NCI-H69 (cell line): Measurements from ENCODE around the gene CKS1B.

ENCODE experiments used
- DNase-seq: peaks from one replicate; lab custom pipeline; 2025; lab: John Stamatoyannopoulos, UW

CKS1B gene

DNA sequence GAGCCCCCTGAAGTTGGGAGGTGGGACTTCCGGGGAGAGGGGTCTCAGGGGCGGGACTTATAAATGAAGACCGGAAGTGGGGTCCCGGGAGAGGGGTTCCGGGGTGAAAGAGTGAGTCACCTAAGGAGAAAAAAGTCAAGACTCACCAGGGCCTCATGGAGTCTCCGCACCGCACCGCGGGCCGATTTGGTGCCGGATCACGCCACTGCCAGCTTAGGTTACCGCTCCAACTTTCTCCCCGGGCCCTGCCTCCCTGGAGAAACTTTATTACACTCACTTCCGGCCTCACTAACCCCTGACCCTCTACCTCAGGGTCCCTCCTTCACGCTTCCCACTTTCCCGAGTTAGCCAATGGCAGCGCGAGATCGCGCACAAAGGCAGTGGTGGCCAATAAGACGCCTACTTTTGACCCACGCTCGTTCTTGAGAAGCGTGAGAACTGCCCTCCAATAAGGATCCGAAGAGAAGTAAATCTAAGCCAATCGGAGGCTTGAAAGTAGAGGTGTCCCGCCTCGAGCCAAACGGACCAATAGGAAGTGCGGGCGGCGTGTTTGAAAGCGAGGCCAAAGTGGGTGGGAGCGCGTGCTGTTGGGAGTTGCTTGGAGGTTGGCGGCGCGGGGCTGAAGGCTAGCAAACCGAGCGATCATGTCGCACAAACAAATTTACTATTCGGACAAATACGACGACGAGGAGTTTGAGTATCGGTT is at the start of gene CKS1B:
CKS1B (plus strand) TSS at position 580 of the 706 bp plus-strand sequence; CDS start at position 645, 65 bp downstream.
- DNase-seq, result peak; percentile 100

DNA sequence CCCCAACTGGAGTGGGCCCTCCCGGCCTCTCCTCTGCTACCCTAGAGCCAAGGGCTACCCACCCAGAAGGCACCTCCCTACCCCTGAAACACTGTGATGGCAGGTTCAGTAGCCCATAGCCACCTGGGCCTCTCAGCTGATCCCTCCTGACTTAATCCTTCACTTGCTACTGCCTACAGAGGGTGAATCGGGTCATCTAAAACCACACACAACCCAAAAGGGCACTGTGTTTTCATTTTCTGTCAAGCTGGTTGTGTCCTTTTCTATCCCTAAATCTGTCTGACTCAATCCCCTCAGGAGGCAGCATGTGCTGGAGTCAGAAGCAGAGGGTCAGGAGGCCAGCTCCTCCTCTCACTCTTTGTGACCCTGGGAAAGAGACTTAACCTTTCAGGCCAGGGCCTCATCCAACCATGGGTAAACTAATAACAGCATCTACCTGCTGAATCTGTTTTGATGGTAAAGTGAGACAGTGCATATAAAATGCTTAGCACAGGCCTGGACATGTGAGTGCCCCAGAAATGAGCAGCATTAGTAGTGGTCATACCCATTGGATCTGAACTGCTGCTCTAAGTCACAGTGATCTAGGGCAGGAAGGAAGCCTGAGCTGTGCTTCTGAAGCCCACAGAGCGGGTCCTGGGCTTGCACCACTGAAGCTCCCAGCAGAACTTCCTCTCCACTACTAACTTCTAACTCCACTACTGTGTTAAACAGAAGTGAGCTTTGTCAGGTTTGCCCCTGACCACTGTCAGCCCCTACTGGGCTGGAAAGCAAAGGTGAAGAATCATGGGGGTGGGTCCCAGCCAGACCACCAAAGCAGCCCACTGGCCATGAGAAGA is 48.9 kb upstream of the CKS1B start:
- no peak for DNase-seq

DNA sequence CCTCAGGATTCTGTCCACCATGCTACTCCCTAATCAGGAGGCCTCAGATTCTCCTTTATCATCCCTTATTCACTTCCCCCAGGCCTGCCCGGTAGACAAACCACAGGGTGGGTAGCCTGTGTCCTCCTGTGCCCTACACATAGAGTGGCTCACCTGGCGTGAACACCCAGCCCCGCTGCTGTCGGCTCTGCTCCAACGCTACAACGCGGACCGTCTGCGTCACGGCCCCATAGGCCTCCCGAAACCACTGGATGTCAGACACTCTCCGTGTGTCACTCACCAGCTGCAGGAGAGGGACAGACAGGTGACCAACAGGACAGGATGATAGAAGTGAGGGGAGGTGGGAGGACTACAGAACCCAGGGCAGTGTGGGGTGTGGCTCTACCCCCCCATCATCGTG is 48.3 kb upstream of the CKS1B start:
- DNase-seq, result no peak

GRCh38 chr1:154931940-154932487 is 42.5 kb upstream of the CKS1B start:
- no peak for DNase-seq

DNA sequence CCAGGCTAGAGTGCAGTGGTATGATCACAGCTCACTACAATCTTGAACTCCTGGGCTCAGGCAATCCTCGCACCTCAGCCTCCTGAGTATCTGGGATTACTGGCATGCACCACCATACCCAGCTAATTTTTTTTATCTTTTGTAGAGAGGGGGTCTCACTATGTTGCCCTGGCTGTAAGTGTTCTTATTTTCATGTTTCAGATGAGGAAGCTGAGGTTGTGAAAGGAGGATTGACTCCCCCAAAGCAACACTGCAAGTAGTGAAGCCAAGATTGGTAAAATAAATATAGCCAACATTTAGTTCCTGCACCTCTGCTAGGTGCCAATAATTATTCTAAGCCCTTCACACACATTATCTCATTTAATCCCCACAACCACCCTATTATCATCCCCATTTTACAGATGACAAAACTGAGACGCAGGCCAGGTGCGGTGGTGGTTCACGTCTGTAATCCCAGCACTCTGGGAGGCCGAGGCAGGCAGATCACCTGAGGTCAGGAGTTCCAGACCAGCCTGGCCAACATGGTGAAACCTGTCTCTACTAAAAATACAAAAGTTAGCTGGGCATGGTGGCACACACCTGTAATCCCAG is 40.0 kb upstream of the CKS1B start:
- DNase-seq, result no peak

DNA sequence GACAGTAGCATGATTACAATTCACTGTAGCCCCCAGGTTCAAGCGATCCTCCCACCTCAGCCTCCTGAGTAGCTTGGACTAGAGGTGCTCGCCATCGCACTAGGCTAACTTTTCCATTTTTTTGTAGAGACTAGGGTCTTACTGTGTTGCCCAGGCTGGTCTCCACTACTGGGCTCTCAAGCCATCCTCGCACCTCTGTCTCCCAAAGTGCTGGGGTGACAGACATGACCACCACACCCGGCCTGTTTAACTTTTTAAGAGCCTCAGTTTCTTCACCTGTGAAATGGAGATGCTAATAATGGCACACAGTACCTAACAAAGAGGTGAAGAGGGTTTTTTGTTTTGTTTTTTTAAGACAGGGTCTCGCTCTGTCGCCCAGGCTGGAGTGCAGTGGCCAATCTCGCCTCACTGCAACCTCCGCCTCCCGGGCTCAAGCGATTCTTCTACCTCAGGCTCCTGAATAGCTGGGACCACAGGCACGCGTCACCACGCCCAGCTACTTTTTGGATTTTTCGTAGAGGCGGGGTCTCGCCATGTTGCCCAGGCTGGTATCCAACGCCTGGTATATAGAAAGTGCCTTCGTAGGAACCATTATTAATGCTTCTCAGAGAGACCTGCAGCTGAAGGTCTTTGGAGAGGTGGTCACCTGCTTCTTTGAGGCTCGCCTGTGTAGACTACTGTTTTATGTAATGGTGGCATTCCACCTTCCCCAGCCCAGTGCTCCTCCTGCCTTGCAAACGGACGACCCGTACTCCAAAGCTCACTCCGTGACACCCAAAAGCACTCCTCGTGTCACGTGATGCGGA is 38.5 kb upstream of the CKS1B start:
- no peak for DNase-seq

DNA sequence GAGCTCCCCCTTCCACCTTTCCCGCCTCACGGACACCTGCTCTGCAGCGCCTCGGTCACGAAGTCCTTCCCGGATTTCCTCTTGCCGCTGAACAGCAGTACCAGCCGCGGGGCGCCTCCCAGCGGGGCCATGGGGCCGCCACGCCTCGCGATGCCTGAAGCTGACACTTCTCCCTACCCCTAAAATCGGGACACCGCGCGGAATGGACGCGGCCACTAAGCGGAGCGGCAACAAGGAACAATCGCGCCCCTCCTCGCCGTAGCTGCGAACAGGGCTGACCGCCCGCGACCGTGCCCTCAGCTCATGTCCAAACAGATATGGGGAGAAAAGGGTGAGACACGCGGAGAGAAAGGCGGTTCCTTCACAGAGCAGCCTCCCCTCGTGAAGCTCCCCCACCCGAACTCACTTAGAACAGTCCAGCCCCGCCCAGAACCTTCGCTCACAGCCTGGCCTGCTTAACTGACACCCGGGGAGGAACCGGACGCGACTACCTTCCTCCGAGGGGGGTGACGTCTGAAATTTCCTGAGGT is 37.9 kb upstream of the CKS1B start, which contains the start of gene PMVK:
PMVK (minus strand) TSS at position 165 of the 530 bp plus-strand sequence; CDS start at position 131, 34 bp downstream.
- DNase-seq, result peak; percentile 98

DNA sequence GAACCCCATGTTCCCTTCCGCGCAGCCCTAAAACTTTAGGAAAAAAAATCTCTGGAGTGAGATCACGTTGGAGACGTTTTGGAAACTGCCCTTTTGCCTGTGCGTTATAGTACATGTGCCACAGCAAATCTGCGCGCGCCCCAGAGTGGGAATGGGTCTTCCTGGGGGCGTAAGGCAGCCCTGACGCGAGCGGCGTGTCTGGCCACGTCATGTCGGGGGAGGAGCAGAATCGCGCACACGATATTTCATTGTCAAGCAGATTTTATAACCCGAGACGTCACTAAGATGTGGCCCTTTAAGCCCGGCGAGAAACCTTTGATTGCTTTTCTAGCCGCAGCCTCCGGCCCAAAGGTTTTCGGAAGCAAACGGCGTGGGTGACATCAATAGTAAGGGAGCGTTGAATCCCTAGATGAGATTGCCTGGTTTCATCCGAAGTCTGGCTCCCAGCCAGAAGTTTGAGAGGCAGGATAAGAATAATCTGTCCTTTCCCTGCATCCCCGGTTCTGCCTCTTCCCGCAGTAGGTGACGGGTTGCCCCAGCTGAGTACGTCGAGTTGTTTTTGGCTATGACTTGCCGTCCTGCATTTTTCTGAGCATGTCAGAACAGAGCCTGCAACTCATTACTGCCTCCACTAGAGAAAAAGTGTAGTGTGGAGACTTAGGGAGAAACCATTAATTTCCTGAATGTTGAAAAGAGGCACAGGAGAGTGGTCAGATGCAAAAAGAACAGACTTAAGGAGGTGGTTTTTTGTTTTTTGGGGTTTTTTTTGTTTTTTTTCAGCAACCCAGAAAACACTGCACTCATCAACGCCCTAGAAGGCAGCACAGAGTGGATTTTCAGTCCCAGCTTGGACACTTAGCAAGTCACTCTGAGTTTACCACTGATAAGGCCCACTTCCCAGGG is 37.1 kb upstream of the CKS1B start:
- peak; percentile 96 for DNase-seq

DNA sequence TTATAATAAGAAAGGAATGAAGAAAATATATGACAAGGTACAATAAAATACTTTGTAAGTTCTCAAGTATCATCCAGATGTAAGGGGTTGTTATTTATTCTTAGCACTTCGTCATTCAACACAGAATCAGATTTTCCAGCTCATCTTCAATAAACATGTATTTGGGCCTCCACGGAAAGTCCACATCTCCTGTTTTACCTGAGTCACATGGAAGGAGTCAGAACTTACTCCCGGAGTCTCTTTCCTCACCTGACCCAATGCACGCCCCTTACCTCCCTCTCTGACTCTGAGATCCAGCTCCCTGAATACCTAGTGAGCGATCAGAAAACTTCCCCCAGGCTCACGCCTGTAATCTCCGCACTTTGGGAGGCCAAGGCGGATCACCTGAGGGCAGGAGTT is 36.5 kb upstream of the CKS1B start:
- no peak for DNase-seq

DNA sequence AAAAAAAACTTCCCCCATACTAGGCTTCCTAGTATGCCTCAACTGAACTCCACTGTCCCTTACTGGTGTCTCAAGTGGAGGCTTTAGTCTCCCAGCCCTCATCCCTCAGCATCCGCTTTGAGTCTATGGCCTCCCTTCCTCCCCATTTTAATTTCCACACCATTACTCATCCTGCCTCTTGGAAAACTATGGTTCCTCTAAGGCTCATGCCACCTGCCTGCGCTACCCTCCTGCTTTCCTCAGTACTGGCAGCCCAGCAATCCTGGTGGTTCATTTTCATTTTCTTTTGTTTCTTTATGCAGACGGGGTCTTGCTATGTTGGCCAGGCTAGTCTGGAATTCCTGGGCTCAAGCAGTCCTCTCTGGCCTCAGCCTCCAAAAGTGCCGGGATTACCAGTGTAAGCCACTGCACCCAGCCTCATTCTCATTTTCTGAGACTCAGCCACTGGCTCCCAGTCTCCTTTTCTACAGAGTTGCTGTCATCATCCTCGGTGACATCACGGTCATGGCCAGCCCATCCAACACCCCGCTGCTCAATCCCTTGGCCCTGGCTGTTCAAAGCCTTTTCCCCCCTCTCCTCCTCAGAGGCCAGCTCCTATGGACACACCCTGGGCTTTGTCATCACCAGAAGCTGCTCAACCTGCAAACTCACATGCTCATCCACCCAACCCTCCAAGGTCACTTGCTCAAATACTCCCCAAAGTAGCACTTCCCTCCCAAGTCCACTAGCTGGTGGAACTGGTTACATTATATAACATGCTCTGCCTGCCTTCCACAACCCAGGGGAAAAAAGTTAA is 35.7 kb upstream of the CKS1B start:
- no peak for DNase-seq

- DNase-seq, result no peak
These were observed 34.3 kb upstream of the CKS1B start for GRCh38 chr1:154940213-154940560.

DNA sequence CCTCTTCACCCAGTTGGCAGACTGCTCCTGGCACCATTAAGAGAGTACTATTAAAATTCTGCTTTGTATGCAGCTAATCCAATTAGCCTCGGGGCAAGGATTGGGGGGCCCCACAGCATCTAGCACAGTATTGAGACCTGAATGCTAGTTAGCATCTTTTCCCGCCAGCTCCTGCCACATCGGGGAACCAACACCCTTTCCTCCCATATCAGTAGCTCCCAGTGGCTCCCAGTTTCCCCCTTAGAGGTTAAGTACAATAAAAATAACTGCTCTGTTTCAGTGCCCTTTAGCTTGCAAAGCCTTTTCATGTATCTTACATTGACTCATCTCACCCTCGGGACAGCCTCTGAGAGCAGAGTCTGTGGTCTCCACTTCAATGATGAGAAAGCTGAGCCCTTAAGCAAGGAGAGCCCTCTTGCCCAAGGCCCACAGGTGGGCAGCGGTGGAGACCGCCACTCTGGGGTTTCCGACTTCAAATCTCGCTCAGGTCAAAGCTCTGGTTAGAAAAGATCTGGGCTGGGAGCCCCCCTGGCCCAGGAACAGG is 33.8 kb upstream of the CKS1B start:
- no peak for DNase-seq

GRCh38 chr1:154941333-154942013 is 33.0 kb upstream of the CKS1B start:
- DNase-seq, result peak; percentile 21

DNA sequence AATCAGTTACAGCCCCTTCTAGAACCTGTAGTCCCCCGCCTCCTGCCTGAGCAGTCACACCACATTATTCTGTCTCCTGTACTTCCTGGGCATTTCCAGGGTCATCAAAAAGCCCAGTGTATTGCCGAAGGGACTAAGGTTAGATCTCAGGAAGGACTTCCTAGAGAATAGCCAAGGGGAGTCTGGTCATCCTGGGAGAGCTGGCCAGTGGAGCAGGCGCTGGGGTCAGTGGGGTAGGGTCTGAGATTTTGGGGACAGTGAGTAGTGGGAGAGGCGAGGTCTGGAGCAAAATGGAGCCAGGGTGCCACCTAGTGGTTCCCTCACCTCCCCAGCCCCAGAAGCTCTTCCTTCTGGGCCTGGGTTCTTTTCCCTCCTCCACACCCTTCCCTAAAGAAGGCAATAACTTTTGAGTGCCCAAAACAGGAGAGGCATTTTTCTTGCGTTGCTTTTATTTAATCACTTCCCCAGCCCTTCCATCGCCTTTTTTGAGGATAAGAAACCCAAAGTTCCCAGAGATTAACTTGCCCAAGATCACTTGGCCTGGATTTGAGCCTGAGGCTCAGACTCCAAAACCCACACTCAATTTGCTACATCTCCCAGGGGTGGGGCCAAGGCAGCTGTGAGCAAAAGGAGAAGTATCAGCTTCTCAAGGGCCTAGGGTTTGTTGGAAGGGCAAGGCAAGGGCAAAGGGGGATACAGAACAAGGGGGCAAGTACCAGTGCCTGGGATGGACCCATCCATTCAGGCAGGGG is 30.7 kb upstream of the CKS1B start:
- peak; percentile 59 for DNase-seq

DNA sequence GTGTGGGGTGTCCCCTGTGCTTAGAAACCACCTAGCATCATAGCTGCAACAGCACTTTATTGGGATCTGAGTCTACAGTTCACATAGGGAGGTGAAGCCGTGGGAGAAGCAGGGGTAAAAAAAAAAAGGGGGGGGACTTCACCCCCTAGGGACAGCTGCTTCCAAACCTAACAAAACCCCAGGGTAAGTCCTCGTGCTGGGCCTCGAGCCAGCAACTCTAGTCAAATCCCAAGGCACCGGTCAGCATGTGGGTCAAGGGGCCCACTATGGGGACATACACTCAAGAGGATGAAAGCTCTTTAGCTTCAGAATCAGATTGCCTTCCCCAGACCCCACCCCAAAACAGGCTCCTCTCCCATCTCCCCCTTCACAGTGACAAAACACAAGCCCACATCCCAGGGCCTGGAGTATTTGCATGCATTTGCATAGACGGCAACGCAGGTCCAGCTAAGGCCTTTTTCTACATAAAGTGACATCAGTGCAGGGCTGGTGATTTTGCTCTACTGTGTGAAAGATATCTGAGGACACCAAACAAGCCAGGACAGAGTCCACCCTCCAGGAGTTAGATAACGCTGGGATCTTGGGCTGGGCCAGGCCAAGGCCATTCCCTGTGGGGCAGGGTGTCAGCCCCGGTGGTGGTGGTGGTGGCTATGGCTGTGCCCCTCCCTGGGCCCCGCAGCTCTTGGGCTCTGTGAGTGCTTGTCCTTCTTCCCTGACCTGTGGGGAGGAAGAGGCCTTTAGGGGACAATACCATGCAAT is 29.9 kb upstream of the CKS1B start:
- DNase-seq, result no peak

DNA sequence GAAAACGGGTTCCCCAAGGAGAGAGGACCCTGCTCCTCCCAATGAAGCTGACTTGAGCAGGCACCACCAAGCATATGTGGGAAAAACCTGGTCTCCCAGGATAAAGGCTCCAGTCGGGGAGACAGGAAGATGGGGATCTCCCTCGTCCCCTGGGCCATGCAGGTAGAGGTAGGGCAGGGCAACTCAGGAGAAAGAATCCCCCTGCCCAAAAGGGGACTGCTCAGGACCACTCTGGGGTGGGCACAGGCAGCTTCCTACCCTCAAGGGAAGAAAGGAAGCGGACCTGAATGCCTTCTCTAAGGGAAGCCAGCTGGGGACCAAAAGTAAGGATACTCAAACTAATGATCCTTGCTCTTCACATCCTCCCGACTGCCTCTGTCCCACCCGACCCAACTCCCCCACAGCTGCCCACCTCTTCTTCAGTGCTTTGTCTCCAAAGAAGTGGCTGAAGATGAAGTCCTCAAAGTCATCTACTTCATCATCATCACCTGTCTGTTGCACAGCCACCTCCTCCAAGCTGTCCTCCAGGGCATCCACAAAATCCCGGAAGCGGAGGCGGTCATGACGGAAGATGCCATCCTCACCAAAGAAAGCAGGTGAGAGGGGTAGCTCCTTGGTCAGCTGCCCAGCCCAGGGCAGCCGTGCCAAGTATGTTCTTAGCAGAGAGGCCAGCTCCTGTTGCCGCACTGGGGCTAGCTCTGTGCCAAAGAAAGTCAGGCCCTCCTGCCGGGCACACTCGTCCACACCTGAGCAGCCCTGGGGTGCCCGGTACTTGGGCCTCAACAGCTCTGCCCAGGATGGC is 29.1 kb upstream of the CKS1B start:
- no peak for DNase-seq
